ENCODE data around the gene DOCK1.
"Not testable (repeated sequence)": the region's sequence is repeated elsewhere in the genome, so short reads cannot be mapped to it uniquely, and the experiment has no call there.

The DOCK1 gene

DNA sequence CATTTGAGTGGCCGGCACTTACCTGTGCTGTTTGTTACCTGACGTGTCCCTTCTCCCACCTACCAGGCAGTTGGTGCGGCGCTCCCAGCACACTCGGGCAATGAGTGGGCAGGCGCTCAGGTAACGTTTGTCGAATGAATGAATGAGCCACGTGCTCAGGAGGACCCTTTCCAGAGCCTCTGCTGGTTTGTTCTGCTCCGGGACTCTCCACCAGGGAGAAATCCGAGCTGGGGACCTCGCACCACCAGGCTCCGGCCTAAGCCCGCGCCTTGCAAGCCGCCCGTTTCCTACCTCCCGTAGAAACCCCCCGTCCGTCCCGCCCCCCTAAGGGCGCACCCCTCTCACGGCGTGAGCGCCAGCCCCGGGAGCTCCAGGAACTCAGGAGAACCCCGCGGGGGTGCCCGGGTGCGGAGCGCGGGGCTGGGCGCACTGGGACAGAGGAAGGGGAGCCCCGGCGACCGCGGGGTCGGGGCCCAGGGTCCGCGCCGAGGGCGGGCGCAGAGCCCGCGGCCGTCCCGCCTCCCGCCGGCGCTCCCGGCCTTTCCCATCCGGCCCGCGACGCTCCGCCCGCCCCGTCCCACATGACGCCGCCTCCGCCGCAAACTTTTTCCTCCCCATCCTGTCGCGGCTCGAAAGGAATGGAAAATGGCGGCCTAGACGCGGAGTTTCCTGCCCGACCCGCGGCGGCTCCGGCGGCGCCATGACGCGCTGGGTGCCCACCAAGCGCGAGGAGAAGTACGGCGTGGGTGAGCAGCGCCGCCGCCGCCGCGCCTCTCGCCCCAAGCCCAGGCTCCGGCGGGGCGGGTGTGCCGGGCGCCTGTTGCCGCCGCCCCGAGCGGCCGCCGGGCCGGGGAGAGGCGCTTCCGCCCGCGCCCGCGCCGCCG, at the start of gene DOCK1:
Gene DOCK1, plus strand, starts transcription at position 611 of the 884 bp plus-strand sequence. Its CDS starts 90 bp downstream, at position 701.
- H3K36me3 Mint-ChIP-seq (ENCODE audit: low read depth): no peaks in the 10 kb centered on the region
- H3K4me3 Mint-ChIP-seq: peak within 1 kb of the TSS; percentile 60
- H3K27ac Mint-ChIP-seq: no peak within 1 kb of the TSS
- ATAC-seq: peak; percentile 44
- peak; percentile 17 for DNase-seq
- no peaks in the 10 kb centered on the region for H3K4me1 Mint-ChIP-seq
- H3K27me3 Mint-ChIP-seq: peaks cover 30% of the 10 kb centered on the region
- H3K9me3 Mint-ChIP-seq: no peaks in the 10 kb centered on the region

DNA sequence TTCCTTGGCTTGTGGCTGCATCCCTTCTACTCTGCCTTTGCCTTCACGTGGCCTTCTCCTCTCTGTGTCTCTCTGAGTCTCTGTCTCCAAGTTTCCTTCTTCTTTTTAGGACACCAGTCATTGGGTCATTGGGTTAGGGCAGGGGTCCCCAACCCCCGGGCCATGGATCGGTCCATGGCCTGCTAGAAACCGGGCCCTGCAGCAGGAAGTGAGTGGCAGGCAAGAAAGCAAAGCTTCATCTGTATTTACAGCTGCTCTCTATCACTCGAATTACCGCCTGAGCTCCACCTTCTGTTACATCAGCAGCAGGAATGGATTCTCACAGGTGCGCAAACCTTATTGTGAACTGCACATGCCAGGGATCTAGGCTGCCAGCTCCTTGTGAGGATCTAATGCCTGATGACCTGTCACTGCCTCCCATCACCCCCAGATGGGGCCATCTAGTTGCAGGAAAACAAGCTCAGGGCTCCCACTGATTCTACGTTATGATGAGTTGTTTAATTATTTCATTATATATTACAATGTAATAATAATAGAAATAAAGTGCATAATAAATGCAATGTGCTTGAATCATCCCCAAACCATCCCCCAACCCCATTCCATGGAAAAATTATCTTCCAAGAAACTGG, 47.9 kb upstream of the DOCK1 start:
- Mint-ChIP-seq H3K9me3 (no peaks in the 10 kb centered on the region), H3K27ac (no peak overlapping the region), H3K4me1 (no peaks in the 10 kb centered on the region), H3K36me3 (ENCODE audit: low read depth) (no peaks in the 10 kb centered on the region), H3K27me3 (no peaks in the 10 kb centered on the region), H3K4me3 (no peak overlapping the region)
- no peak for DNase-seq
- no peak for ATAC-seq

DNA sequence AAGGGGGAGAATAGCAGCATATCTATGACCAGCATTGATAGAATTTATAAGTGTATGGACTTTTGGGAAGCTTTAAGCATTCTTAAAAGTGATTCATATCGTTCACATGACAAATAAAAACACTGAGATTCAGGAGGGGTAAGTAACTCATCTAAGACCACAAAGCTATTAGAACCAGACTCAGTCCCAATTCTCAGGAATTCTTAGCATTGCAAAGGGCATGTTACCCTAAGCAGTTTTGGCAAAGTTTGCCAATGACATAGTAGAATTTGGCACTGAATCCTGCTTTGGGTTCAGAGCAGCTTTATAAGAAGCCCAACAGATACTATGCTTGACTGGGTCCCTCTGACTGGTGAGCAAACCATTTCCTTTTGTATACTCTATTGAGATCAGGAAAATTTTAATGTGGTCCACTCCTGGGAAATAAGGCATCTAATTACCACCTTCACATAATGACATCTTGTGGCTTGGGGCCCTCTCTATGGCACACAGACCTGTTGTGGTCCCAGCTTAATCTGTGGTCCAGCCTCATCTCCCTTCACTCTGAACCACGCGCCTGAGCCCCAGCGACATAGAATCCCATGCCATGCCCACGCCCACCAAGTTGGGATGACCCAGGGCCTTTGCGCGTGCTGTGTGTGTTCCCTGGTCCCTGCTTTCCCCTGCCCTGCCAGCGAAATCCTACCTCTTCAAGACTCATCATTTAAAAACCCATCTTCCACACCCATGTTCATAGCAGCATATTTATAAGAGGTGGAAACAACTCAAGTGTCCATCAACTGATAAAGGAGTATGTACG, 37.5 kb upstream of the DOCK1 start:
- no peak for ATAC-seq
- DNase-seq: no peak
- no peak overlapping the region for H3K4me3 Mint-ChIP-seq
- H3K9me3 Mint-ChIP-seq: peaks cover 7% of the 10 kb centered on the region
- no peaks in the 10 kb centered on the region for H3K27me3 Mint-ChIP-seq
- no peak overlapping the region for H3K27ac Mint-ChIP-seq
- no peaks in the 10 kb centered on the region for H3K4me1 Mint-ChIP-seq
- no peaks in the 10 kb centered on the region for H3K36me3 Mint-ChIP-seq (ENCODE audit: low read depth)

DNA sequence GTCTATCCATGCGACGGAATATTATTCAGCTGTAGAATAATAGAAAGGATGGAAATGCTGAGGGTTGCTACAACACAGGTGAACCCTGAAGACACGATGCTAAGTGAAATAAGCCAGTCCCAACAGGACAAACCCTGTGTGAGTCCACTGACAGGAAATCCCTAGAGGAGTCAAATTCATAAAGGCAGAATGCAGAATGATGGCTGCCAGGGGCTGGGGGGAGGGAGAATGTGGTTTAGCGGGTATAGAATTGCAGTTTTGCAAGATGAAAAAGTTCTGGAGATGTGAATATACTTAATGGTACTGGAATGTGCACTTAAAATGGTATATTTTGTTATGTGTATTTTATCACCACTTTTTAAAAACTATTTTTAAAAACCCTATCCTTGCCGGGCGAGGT, 36.9 kb upstream of the DOCK1 start:
- DNase-seq (no peak), ATAC-seq (no peak)
- Mint-ChIP-seq H3K4me1 (no peaks in the 10 kb centered on the region), H3K36me3 (ENCODE audit: low read depth) (no peaks in the 10 kb centered on the region), H3K4me3 (no peak overlapping the region), H3K9me3 (peaks cover 7% of the 10 kb centered on the region), H3K27ac (no peak overlapping the region), H3K27me3 (no peaks in the 10 kb centered on the region)

DNA sequence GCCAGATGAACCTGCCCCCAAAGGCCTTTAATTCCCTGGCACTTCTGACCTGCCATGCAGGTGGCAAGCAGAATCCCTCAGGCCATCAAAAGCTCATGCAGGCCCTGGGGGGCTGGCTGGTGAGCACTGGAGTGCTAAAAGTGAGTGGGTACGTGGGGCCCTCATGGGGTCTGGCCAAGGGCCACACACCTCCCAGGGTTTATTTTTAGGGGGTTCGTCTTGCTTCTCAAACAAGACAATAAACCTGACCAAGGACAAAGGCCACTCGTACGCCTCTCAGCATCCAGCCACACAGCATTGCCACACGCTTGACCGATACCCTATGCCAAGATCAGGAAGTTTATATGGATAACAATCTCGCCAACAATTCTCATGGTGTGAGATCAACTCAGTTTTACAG, 33.1 kb upstream of the DOCK1 start:
- ATAC-seq (no peak), DNase-seq (no peak)
- H3K27ac Mint-ChIP-seq: no peak overlapping the region
- H3K36me3 Mint-ChIP-seq (ENCODE audit: low read depth): no peaks in the 10 kb centered on the region
- peaks cover 7% of the 10 kb centered on the region for H3K9me3 Mint-ChIP-seq
- H3K27me3 Mint-ChIP-seq: no peaks in the 10 kb centered on the region
- no peaks in the 10 kb centered on the region for H3K4me1 Mint-ChIP-seq
- H3K4me3 Mint-ChIP-seq: no peak overlapping the region

DNA sequence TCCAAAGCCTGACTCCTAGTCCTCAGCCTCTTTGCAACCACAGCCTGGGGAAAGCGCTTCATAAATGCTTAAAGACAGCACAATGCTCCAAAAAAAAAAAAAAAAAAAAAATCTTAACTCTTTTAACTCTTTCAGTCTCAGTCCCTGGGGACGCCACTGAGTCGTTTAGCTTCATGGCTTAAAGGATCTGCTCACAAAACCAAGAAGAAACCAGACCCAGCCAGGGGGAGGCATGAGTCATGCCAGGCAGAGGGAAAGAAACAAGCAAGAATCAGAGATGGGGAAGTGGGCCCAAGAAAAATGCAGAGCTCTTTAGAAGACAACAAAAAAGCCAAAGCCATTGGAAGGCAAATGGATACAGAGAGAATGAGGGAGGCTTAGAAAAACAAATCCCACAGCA, 32.5 kb upstream of the DOCK1 start:
- DNase-seq (no peak), ATAC-seq (no peak)
- Mint-ChIP-seq H3K4me1 (no peaks in the 10 kb centered on the region), H3K27me3 (no peaks in the 10 kb centered on the region), H3K36me3 (ENCODE audit: low read depth) (no peaks in the 10 kb centered on the region), H3K4me3 (no peak overlapping the region), H3K9me3 (peaks cover 7% of the 10 kb centered on the region), H3K27ac (no peak overlapping the region)

DNA sequence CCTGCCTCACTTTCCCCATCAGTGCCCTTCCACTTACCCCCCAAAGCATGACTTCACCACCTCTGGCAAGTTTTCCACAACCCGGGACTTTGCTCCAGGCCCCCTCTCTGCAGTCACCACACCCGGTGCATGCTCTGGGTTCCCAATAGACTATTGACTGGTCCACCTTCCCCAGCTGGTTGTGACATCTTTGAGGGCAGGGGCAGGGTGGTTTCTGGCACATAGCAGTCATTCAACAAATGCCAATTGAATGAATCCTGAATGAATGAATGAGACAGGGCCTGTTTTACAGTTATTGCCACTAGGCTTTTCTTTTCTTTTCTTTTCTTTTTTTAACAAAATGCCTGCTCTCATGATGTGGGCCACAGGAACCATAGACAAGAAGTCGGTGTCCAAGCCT, 28.8 kb upstream of the DOCK1 start:
- Mint-ChIP-seq H3K4me1 (no peaks in the 10 kb centered on the region), H3K4me3 (no peak overlapping the region), H3K27me3 (peaks cover 3% of the 10 kb centered on the region), H3K9me3 (peaks cover 11% of the 10 kb centered on the region), H3K36me3 (ENCODE audit: low read depth) (no peaks in the 10 kb centered on the region), H3K27ac (no peak overlapping the region)
- DNase-seq: no peak
- ATAC-seq: no peak

DNA sequence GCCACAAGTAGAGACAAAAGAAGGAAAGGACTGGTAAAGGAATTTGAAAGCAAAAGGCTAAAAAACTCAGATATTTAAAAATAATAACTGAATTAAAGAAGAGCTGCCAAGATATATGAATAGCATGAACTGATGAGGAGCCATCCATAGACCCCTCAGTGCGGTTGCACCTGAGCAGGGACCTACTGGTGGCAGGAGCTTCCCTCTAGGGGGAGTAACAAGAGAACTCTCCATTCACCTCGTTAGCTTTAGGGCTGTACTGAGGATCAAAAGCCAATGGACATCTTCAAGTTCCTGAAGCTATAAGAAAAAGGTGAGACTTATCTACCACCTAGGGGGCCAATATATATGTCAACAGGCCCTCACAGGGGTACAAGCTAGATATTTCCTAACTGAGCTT, 27.8 kb upstream of the DOCK1 start:
- DNase-seq (no peak), ATAC-seq (no peak)
- no peak overlapping the region for H3K27ac Mint-ChIP-seq
- peaks cover 3% of the 10 kb centered on the region for H3K27me3 Mint-ChIP-seq
- H3K9me3 Mint-ChIP-seq: peaks cover 11% of the 10 kb centered on the region
- no peaks in the 10 kb centered on the region for H3K4me1 Mint-ChIP-seq
- H3K4me3 Mint-ChIP-seq: no peak overlapping the region
- H3K36me3 Mint-ChIP-seq (ENCODE audit: low read depth): no peaks in the 10 kb centered on the region

DNA sequence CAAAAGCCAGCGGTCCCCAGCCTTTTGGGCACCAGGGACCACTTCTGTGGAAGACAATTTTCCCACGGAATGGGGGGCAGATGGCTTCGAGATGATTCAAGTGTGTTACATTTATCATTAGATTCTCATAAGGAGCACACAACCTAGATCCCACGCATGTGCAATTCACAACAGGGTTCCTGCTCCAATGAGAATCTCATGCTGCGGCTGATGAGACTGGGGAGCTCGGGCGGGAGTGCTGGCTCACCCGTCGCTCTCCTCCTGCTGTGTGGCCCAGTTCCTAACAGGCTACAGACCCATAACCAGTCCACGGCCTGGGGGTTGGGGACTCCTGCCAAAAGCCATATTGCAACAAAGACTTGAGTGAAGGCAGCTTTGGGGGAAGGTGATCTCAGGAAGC, 26.6 kb upstream of the DOCK1 start:
- H3K36me3 Mint-ChIP-seq (ENCODE audit: low read depth): no peaks in the 10 kb centered on the region
- DNase-seq (no peak), ATAC-seq (no peak)
- H3K4me3 Mint-ChIP-seq: no peak overlapping the region
- no peaks in the 10 kb centered on the region for H3K4me1 Mint-ChIP-seq
- no peak overlapping the region for H3K27ac Mint-ChIP-seq
- H3K27me3 Mint-ChIP-seq: peaks cover 3% of the 10 kb centered on the region
- H3K9me3 Mint-ChIP-seq: peaks cover 11% of the 10 kb centered on the region

DNA sequence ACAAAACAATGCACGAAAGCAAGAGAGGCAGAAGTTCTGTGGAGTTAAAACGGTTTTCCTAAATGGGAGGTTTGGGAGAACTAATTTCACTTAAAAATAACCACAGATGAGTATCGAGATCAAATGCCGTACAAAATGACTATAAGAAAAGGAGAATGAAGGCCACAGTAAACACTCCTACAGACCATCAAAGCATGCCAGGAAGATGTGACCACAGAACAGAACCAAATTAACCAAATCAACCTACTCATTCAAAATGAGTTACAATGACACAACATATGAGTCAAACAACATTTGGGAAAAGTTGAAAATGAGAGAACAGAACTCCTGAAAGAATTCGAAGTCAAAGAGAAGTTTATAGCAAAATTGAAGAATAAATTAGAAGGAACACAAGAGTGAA, 24.3 kb upstream of the DOCK1 start:
- Mint-ChIP-seq H3K36me3 (ENCODE audit: low read depth) (no peaks in the 10 kb centered on the region), H3K9me3 (peaks cover 11% of the 10 kb centered on the region), H3K4me3 (no peak overlapping the region), H3K27ac (no peak overlapping the region), H3K27me3 (peaks cover 3% of the 10 kb centered on the region), H3K4me1 (no peaks in the 10 kb centered on the region)
- no peak for ATAC-seq
- no peak for DNase-seq

DNA sequence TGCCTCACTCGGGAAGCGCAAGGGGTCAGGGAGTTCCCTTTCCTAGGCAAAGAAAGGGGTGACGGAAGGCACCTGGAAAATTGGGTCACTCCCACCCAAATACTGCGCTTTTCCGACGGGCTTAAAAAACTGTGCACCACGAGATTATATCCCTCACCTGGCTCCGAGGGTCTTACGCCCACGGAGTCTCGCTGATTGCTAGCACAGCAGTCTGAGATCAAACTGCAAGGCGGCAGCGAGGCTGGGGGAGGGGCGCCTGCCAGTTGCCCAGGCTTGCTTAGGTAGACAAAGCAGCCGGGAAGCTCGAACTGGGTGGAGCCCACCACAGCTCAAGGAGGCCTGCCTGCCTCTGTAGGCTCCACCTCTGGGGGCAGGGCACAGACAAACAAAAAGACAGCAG, 23.2 kb upstream of the DOCK1 start:
- not testable (repeated sequence) for H3K4me1 Mint-ChIP-seq; DNase-seq; H3K36me3 Mint-ChIP-seq (ENCODE audit: low read depth); H3K27ac Mint-ChIP-seq; H3K27me3 Mint-ChIP-seq; H3K4me3 Mint-ChIP-seq; ATAC-seq
- H3K9me3 Mint-ChIP-seq: peaks cover 11% of the 10 kb centered on the region

DNA sequence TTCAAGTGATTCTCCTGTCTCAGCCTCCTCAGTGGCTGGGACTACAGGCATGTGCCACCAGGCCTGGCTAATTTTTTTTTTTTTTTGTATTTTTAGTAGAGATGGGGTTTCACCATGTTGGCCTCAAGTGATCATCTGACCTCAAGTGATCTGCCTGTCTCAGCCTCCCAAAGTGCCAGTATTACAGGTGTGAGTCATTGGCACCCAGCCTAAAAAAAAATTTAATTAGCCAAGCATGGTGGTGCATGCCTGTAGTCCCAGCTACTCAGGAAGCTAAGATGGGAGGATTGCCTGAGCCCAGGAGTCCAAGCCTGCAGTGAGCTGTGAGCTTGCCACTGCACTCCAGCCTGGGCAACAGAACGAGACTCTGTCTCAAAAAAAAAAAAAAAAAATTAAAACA, 16.8 kb upstream of the DOCK1 start:
- not testable (repeated sequence) for H3K27me3 Mint-ChIP-seq; DNase-seq; ATAC-seq; H3K36me3 Mint-ChIP-seq (ENCODE audit: low read depth); H3K4me1 Mint-ChIP-seq; H3K9me3 Mint-ChIP-seq; H3K27ac Mint-ChIP-seq; H3K4me3 Mint-ChIP-seq

DNA sequence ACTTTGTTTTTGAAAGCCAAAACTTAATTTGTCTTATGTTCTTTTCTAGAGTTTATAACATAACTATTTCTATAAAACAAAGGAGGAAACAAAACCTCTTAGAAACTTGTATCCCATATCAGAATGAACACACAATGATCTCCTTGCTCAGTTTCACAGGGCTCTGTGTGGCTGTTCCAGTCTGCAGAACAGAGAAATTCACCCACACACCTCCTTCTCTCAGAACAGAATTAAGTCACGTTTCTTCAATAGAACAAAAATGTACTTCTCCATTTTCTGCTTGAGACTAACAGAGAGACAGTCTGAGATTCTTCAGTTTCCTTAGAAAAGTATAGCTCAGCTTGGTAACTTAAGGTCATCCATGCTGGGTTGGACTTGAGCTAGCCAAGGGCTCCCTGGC, 15.8 kb upstream of the DOCK1 start:
- Mint-ChIP-seq H3K4me3 (no peak overlapping the region), H3K9me3 (no peaks in the 10 kb centered on the region), H3K27ac (no peak overlapping the region), H3K27me3 (no peaks in the 10 kb centered on the region), H3K36me3 (ENCODE audit: low read depth) (no peaks in the 10 kb centered on the region), H3K4me1 (no peaks in the 10 kb centered on the region)
- DNase-seq: no peak
- ATAC-seq: no peak

DNA sequence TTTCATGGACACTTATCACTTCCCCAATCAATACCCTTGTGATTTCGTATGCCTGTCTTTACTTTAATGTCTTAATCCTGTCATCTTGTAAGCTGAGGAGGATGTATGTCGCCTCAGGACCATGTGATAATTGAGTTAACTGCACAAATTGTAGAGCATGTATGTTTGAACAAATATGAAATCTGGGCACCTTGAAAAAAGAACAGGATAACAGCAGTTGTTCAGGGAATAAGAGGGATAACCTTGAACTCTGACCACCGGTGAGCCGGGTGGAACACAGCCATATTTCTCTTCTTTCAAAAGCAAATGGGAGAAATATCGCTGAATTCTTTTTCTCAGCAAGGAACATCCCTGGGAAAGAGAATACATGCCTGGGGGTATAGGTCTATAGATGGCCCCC, 14.4 kb upstream of the DOCK1 start:
- not testable (repeated sequence) for ATAC-seq; H3K27me3 Mint-ChIP-seq; H3K36me3 Mint-ChIP-seq (ENCODE audit: low read depth); DNase-seq; H3K4me3 Mint-ChIP-seq; H3K9me3 Mint-ChIP-seq; H3K27ac Mint-ChIP-seq; H3K4me1 Mint-ChIP-seq

Data from activated naive CD8-positive, alpha-beta T cell treated with anti-CD3 and anti-CD28 coated beads, Interleukin-2, amount 50 U/mL, for 24 hours (primary cell).